HepG2 (cell line): ENCODE results near the gene ADI1. TPM values are rescaled to one million over a fixed set of nuclear protein-coding genes. Genes with fewer than 3 reads are reported as not detected.
"Not testable (repeated sequence)": the region's sequence is repeated elsewhere in the genome, so short reads cannot be mapped to it uniquely, and the experiment has no call there.

Source experiments
- ATAC-seq: fragments of 200-7000 bp; cut with Tn5 transposase; 3 replicates; pipeline ENCODE4 v1.9.1; 2020; ENCODE audit warnings: mild to moderate bottlenecking, moderate library complexity
- BruUV-seq: library from RNA; stranded (reverse); fragments of 400-500 nt; replicated peaks from 2 replicates; lab custom pipeline; 2021; lab: Mats Ljungman, UMichigan
- CTCF ChIA-PET: fragments of 300-600 bp; formaldehyde crosslinking; extraction: SDS; loops from one replicate; lab custom pipeline; 2021; ENCODE audit warnings: low total read pairs, inconsistent platforms, low intra/inter-chr PET ratio; lab: Yijun Ruan, JAX
- POLR2A ChIA-PET: fragments of 350-600 bp; sonication (Branson Sonifier 250); formaldehyde crosslinking; loops from one replicate; lab custom pipeline; 2020; ENCODE audit warnings: antibody characterized with exemption, inconsistent platforms; lab: Yijun Ruan, JAX
- DNase-seq: peaks from one replicate; pipeline ENCODE4 v3.0.0-alpha.2; 2015; ENCODE audit warnings: low spot score
- FAIRE-seq: peaks from 3 replicates; lab custom pipeline; 2011; peaks lifted over from hg19 to GRCh38; lab: Jason Lieb, UNC
- H2AFZ ChIP-seq: one replicate; pipeline ENCODE4 v1.6.1; 2011; ENCODE audit warnings: low read length, inconsistent platforms
- H3K27ac ChIP-seq: fragments of 300-600 bp; 3 replicates; pipeline ENCODE4 v1.8.0; 2011; ENCODE audit warnings: mixed run types, mild to moderate bottlenecking, mixed read lengths, low read length, inconsistent platforms; ENCODE audit not compliant: insufficient read depth; ENCODE audit errors: extremely low read length
- H3K27me3 ChIP-seq, 2 experiments: fragments of 200-600 bp in 1 of 2; 2 replicates in 1 of 2; 3 replicates in 1 of 2; pipeline versions ENCODE4 v1.6.0 to v1.8.0; 2011; ENCODE audit warnings: low read length in 2 of 2, mild to moderate bottlenecking in 2 of 2, moderate library complexity in 2 of 2, inconsistent platforms in 1 of 2; ENCODE audit not compliant: insufficient read depth in 2 of 2, control insufficient read depth in 1 of 2
- H3K36me3 ChIP-seq, 2 experiments: fragments of 200-600 bp in 1 of 2; replicated peaks in 1 of 2; 2 replicates in 1 of 2; 3 replicates in 1 of 2; pipeline versions ENCODE4 v1.5.1 to v1.8.0; 2011; ENCODE audit warnings: low read length in 2 of 2, inconsistent platforms in 1 of 2; ENCODE audit not compliant: insufficient read depth in 2 of 2, control insufficient read depth in 1 of 2
- H3K4me1 ChIP-seq: 2 replicates; pipeline ENCODE4 v1.5.1; 2012; ENCODE audit warnings: low read length, inconsistent platforms; ENCODE audit not compliant: insufficient read depth
- H3K4me2 ChIP-seq: 2 replicates; pipeline ENCODE4 v1.6.0; 2011; ENCODE audit warnings: low read depth, low read length, inconsistent platforms
- H3K4me3 ChIP-seq, 3 experiments: fragments of 200-600 bp in 1 of 3; sonication (generic), shearing (Covaris generic) in 1 of 3; replicated peaks in 1 of 3; 2 replicates each; pipeline ENCODE4 v1.5.1; 2011 to 2016; ENCODE audit warnings: low read length in 3 of 3, inconsistent platforms in 2 of 3, low read depth in 2 of 3, mild to moderate bottlenecking in 2 of 3, control low read depth in 1 of 3, mixed read lengths in 1 of 3; ENCODE audit not compliant: insufficient read depth in 1 of 3
- H3K79me2 ChIP-seq: one replicate; pipeline ENCODE4 v1.6.1; 2011; ENCODE audit warnings: low read length, inconsistent platforms; ENCODE audit not compliant: insufficient read depth
- H3K9ac ChIP-seq: 2 replicates; pipeline ENCODE4 v1.6.0; 2011; ENCODE audit warnings: mild to moderate bottlenecking, low read depth, low read length, inconsistent platforms; ENCODE audit not compliant: insufficient read depth
- H3K9me3 ChIP-seq: 2 replicates; pipeline ENCODE4 v1.5.1; 2012; ENCODE audit warnings: mild to moderate bottlenecking, low read length
- H4K20me1 ChIP-seq: 2 replicates; pipeline ENCODE4 v1.6.0; 2011; ENCODE audit warnings: inconsistent platforms, mild to moderate bottlenecking, low read length, moderate library complexity; ENCODE audit not compliant: insufficient read depth
- REL ChIP-seq: sonication (generic); formaldehyde crosslinking; conservative IDR thresholded peaks from 2 replicates; pipeline ENCODE4 v1.8.0; 2022; ENCODE audit warnings: mild to moderate bottlenecking, missing genetic modification reagents, moderate library complexity
- SMARCC2 ChIP-seq: fragments of 450-650 bp; IDR thresholded peaks from 2 replicates; pipeline ENCODE4 v1.6.1; 2017; ENCODE audit warnings: antibody characterized with exemption, mild to moderate bottlenecking
- TBP ChIP-seq: sonication (generic); formaldehyde crosslinking; IDR thresholded peaks from 2 replicates; pipeline ENCODE4 v1.5.0; 2020; ENCODE audit warnings: missing genetic modification reagents
- ZFP90 ChIP-seq: sonication (generic); formaldehyde crosslinking; IDR thresholded peaks from 2 replicates; pipeline ENCODE4 v1.8.0; 2022; ENCODE audit warnings: missing genetic modification reagents, mild to moderate bottlenecking, inconsistent platforms, borderline replicate concordance
- ZHX1 ChIP-seq: sonication (generic); formaldehyde crosslinking; IDR thresholded peaks from 2 replicates; pipeline ENCODE4 v1.8.1; 2022; ENCODE audit warnings: low read depth, mild to moderate bottlenecking, missing genetic modification reagents
- ZNF567 ChIP-seq: sonication (generic); formaldehyde crosslinking; IDR thresholded peaks from 2 replicates; pipeline ENCODE4 v1.8.1; 2023; ENCODE audit warnings: mild to moderate bottlenecking, missing genetic modification reagents, borderline replicate concordance
- ZNF629 ChIP-seq: sonication (generic); formaldehyde crosslinking; conservative IDR thresholded peaks from 2 replicates; pipeline ENCODE4 v1.5.0; 2020; ENCODE audit warnings: missing genetic modification reagents
- ZNF709 ChIP-seq: sonication (generic); formaldehyde crosslinking; IDR thresholded peaks from 2 replicates; pipeline ENCODE4 v1.5.0; 2020; ENCODE audit warnings: mild to moderate bottlenecking, missing genetic modification reagents
- ZNF777 ChIP-seq: sonication (generic); formaldehyde crosslinking; IDR thresholded peaks from 2 replicates; pipeline ENCODE4 v1.4.0; 2020; ENCODE audit warnings: missing genetic modification reagents
- WGBS: methylation state at CpG from one replicate; pipeline ENCODE4 v1.1.6; 2017; ENCODE audit warnings: low lambda C conversion rate; 5-methylcytosine and 5-hydroxymethylcytosine counted together
- in situ Hi-C: cut with HindIII; loops from 2 replicates; pipeline ENCODE4 v1.10.0; 2017; ENCODE audit warnings: low pct_unique_long_range_greater_than_20kb; ENCODE audit not compliant: extremely low pct_ligation_motif_present
- intact Hi-C: fragments of 100-400 bp; cut with micrococcal nuclease; formaldehyde crosslinking; loops from one replicate; pipeline ENCODE4 v1.10.0; 2022; ENCODE audit not compliant: unreplicated experiment
- polyA plus RNA-seq, 8 experiments: library from polyadenylated mRNA; depleted of rRNA in 3 of 8; stranded (reverse) in 7 of 8; unstranded in 1 of 8; fragments of >200 nt; fragmentation: Illumina TruSeq in 4 of 8; extraction: Trizol in 4 of 8; gene quantifications; 2 replicates each; pipeline versions ENCODE4 v1.2.1 to v1.2.3, GENCODE V29; 2011 to 2016; ENCODE audit warnings: low read depth in 4 of 8, missing spikeins in 1 of 8, mixed read lengths in 1 of 8; ENCODE audit not compliant: insufficient read depth in 1 of 8
- total RNA-seq, 5 experiments: library from RNA; depleted of rRNA; stranded (reverse); fragments of >200 nt; fragmentation: Illumina TruSeq; extraction: Trizol; gene quantifications; 2 replicates each; pipeline ENCODE4 v1.2.3, GENCODE V29; 2016; ENCODE audit warnings: low read depth in 1 of 5

ADI1 gene
- total and polyA plus RNA-seq, 2 of the 13 experiments (the other 11 are each of a cell fraction or from before 2014, with no cell fraction given), result 28.7 to 123 TPM

DNA sequence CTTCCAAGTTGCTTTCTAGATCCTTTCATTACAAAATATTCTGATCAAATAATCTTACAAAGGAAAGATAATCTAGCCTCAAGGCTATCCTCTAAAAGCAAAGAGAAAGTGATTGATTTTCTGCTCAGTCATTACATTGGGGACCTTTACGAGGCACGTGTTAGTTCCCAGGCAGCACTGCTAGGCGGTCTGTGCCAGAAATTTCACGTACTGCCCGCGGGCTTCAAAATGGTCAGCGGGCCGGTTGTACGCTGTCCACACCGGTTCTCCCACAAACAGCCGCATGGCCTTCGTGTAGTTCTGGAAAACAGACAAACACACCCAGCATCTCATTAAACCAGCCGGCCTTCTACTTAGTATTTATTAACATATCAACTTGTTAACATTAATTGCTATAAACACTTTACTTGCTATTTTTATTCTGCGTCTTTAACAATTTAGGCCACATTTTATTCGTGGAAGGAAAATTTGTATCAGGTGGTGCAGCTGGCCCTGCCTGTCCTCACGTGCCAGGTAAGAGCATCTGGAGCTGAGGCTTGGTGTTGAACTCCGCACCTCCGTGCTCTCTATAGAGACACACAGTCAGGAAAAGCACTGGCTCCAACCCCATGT, 20.4 kb downstream of the ADI1 start (continued):
- TF ChIP-seq SMARCC2 (no peak), ZNF709 (CRISPR knock-in tag) (no peak), ZNF629 (CRISPR knock-in tag) (no peak), ZNF567 (no peak), ZHX1 (CRISPR knock-in tag) (no peak), TBP (CRISPR knock-in tag) (no peak), ZNF777 (CRISPR knock-in tag) (no peak), REL (CRISPR knock-in tag) (no peak), ZFP90 (CRISPR knock-in tag) (no peak)

- DNase-seq, H3K27me3 ChIP-seq, POLR2A ChIA-PET, H2AFZ ChIP-seq, CTCF ChIA-PET, H3K4me3 ChIP-seq, intact Hi-C loops, H3K79me2 ChIP-seq, H3K9ac ChIP-seq, H3K27ac ChIP-seq, in situ Hi-C loops, H3K9me3 ChIP-seq, H3K4me2 ChIP-seq, BruUV-seq, ATAC-seq, FAIRE-seq, H4K20me1 ChIP-seq: not testable (repeated sequence)
- H3K4me1 ChIP-seq, result peaks cover 30% of the 10 kb centered on the region
- 98% methylated on average over 15 of the region's 15 CpGs for WGBS
- peaks cover 20 to 47% of the 10 kb centered on the region in 2 experiments; a peak in 4 of 5 replicates for H3K36me3 ChIP-seq
Observed at GRCh38 chr2:3496708-3497080, 22.6 kb downstream of the ADI1 start.
